K562 (cell line): Measurements from ENCODE around the gene ERICH2. TPM values are rescaled to one million over a fixed set of nuclear protein-coding genes. Genes with fewer than 3 reads are reported as not detected.

Experiments
- ARHGAP35 ChIP-seq: fragments of 450-650 bp; IDR thresholded peaks from 2 replicates; pipeline ENCODE4 v1.6.1; 2018; ENCODE audit not compliant: partially characterized antibody
- CBX2 ChIP-seq: fragments of 200-600 bp; sonication (generic); IDR thresholded peaks from one replicate; pipeline ENCODE4 v1.6.1; 2012; ENCODE audit warnings: mild to moderate bottlenecking, low read length, inconsistent platforms; ENCODE audit not compliant: insufficient read depth, poor library complexity, severe bottlenecking
- DMBX1 ChIP-seq: fragments of 250-450 bp; sonication (Bioruptor Pico); IDR thresholded peaks from 2 replicates; pipeline ENCODE4 v1.8.0; 2022; ENCODE audit warnings: inconsistent platforms, mild to moderate bottlenecking, moderate library complexity, borderline replicate concordance
- MAX ChIP-seq: sonication (generic); formaldehyde crosslinking; IDR thresholded peaks from 2 replicates; pipeline ENCODE4 v1.9.0; 2022; ENCODE audit warnings: mild to moderate bottlenecking, missing genetic modification reagents
- NR4A1 ChIP-seq, 2 experiments: fragments of 250-450 bp in 1 of 2; fragments of 450-650 bp in 1 of 2; sonication (Bioruptor Pico) in 1 of 2; IDR thresholded peaks; 2 replicates each; pipeline versions ENCODE4 v1.4.0 to v1.6.1; 2016 to 2020; ENCODE audit warnings: mild to moderate bottlenecking in 2 of 2, missing compliant biosample characterization in 1 of 2, missing genetic modification characterization in 1 of 2, moderate library complexity in 1 of 2
- RBM39 ChIP-seq: fragments of 200-400 bp; formaldehyde crosslinking; optimal IDR thresholded peaks from 2 replicates; pipeline ENCODE3; 2018; ENCODE audit warnings: low read depth, low read length
- STAT5B ChIP-seq: fragments of 250-450 bp; sonication (Bioruptor Pico); IDR thresholded peaks from 2 replicates; pipeline ENCODE4 v1.8.0; 2021; ENCODE audit warnings: mild to moderate bottlenecking, inconsistent platforms
- ZBTB33 ChIP-seq: sonication (generic); formaldehyde crosslinking; IDR thresholded peaks from 2 replicates; pipeline ENCODE4 v1.8.1; 2023; ENCODE audit warnings: mild to moderate bottlenecking, missing genetic modification reagents
- ZBTB49 ChIP-seq: sonication (generic); formaldehyde crosslinking; IDR thresholded peaks from 2 replicates; pipeline ENCODE4 v1.8.0; 2022; ENCODE audit warnings: missing genetic modification reagents, mild to moderate bottlenecking, borderline replicate concordance
- ZFP1 ChIP-seq: fragments of 450-650 bp; formaldehyde crosslinking; IDR thresholded peaks from 2 replicates; pipeline ENCODE4 v1.4.0; 2020; ENCODE audit warnings: mild to moderate bottlenecking, mixed read lengths
- ZFX ChIP-seq: sonication (generic); formaldehyde crosslinking; IDR thresholded peaks from 2 replicates; pipeline ENCODE4 v1.8.0; 2022; ENCODE audit warnings: mild to moderate bottlenecking, missing genetic modification reagents, moderate library complexity
- ZNF318 ChIP-seq, 2 experiments: fragments of 450-650 bp; IDR thresholded peaks; 2 replicates each; pipeline ENCODE4 v1.6.1; 2016; ENCODE audit warnings: mild to moderate bottlenecking in 2 of 2, borderline replicate concordance in 1 of 2, low read depth in 1 of 2, moderate library complexity in 1 of 2
- polyA plus RNA-seq, 8 experiments: library from polyadenylated mRNA; depleted of rRNA in 4 of 8; stranded (reverse) in 5 of 8; unstranded in 3 of 8; fragments of >200 nt; fragmentation: Nextera tagmentation in 2 of 8; fragmentation: Illumina TruSeq in 1 of 8; extraction: Ambion mirVana in 2 of 8; extraction: Trizol in 1 of 8; gene quantifications; 2 replicates each; pipeline versions ENCODE4 v1.2.1 to v1.2.3, GENCODE V29; 2011 to 2014; ENCODE audit warnings: inconsistent platforms in 1 of 8, missing spikeins in 1 of 8
- total RNA-seq, 7 experiments: library from RNA; depleted of rRNA in 6 of 7; stranded (reverse); fragments of >200 nt in 6 of 7; fragmentation: Illumina TruSeq in 2 of 7; extraction: Trizol in 2 of 7; gene quantifications; 2 replicates each; pipeline versions ENCODE4 v1.2.1 to v1.2.3, GENCODE V29; 2011 to 2021; ENCODE audit warnings: low replicate concordance in 1 of 7

The ERICH2 gene
- total and polyA plus RNA-seq, 9 of the 15 experiments (the other 6 are each of a cell fraction or from before 2014, with no cell fraction given) = 0.85 to 2.4 (median 1.6) TPM

GRCh38 chr2:170815746-170816503, 45.7 kb downstream of the ERICH2 start (continued):
- TF ChIP-seq DMBX1 (peak; percentile 42; the same call in 1 of the 2 replicates), ZNF318 (IDR thresholded peaks at IDR 0.05; ENCODE audit: borderline replicate concordance in 1 of 2, low read depth in 1 of 2) (no peak), MAX (CRISPR knock-in tag) (peak; percentile 58; the same call in 1 of the 2 replicates), STAT5B (no peak), ZBTB49 (CRISPR knock-in tag) (no peak), ZFP1 (CRISPR knock-in tag) (no peak), ZFX (peak; percentile 71), CBX2 (no peak), RBM39 (peak; percentile 49), NR4A1 (CRISPR knock-in tag; IDR thresholded peaks at IDR 0.05) (no peak), NR4A1 (tag; IDR thresholded peaks at IDR 0.05) (peak; percentile 62; the same call in 1 of the 2 replicates), ZBTB33 (CRISPR knock-in tag) (peak; percentile 57), ARHGAP35 (no peak)
